ENCODE results near the gene CTNNA1. TPM values are rescaled to one million over a fixed set of nuclear protein-coding genes. Genes with fewer than 3 reads are reported as not detected.
A peak's percentile ranks its signal among the peaks of the same experiment; 100 is the strongest.

The CTNNA1 gene
- polyA plus RNA-seq, 1 donor (not counting 4 experiments of a cell fraction or from before 2014, with no cell fraction given): 119 TPM

GRCh38 chr5:138739938-138740337, 13.3 kb upstream of the CTNNA1 start:
- Histone ChIP-seq H3K27me3 (ENCODE audit: control insufficient read depth, extremely low read depth, insufficient read depth, low read length) (no peaks in the 10 kb centered on the region), H2AFZ (ENCODE audit: control insufficient read depth, low read length) (no peak overlapping the region), H3K27ac (ENCODE audit: control insufficient read depth, insufficient read depth, low read length) (no peak overlapping the region)

GRCh38 chr5:138743484-138743883, 9.7 kb upstream of the CTNNA1 start:
- TF ChIP-seq EZH2 (IDR thresholded peaks at IDR 0.05; ENCODE audit: low read length): no peak
- TF ChIP-seq CTCF (optimal IDR thresholded peaks at IDR 0.05 in 1 of 3, IDR thresholded peaks at IDR 0.05 in 1 of 3, conservative IDR thresholded peaks at IDR 0.05 in 1 of 3; ENCODE audit: extremely low read depth in 1 of 3, insufficient read depth in 2 of 3, low read length in 3 of 3): no peak
- FAIRE-seq: no peak
- dilution Hi-C loops (cut with MboI; ENCODE audit: extremely low pct_ligation_motif_present, low sequenced_read_pairs): no loop called here

More at GRCh38 chr5:138739938-138740337, 13.3 kb upstream of the CTNNA1 start:
- Histone ChIP-seq H4K20me1 (ENCODE audit: control insufficient read depth, extremely low read depth, insufficient read depth, low read length) (no peaks in the 10 kb centered on the region), H3K9me3 (ENCODE audit: control insufficient read depth, low read depth, low read length) (no peaks in the 10 kb centered on the region), H3K79me2 (ENCODE audit: control insufficient read depth, insufficient read depth, low read length) (no peaks in the 10 kb centered on the region), H3K9ac (ENCODE audit: control insufficient read depth, extremely low read depth, insufficient read depth, low read length) (no peak overlapping the region), H3K4me1 (ENCODE audit: control insufficient read depth, extremely low read depth, insufficient read depth, low read length) (peaks cover 14% of the 10 kb centered on the region), H3K4me3 (ENCODE audit: control insufficient read depth in 2 of 3, extremely low read depth in 1 of 3, insufficient read depth in 2 of 3, low read depth in 1 of 3, low read length in 3 of 3) (no peak overlapping the region), H3K4me2 (ENCODE audit: control insufficient read depth, extremely low read depth, insufficient read depth, low read depth, low read length) (no peak overlapping the region), H3K9me1 (ENCODE audit: control insufficient read depth, extremely low read depth, insufficient read depth, low read length) (no peaks in the 10 kb centered on the region), H3K36me3 (ENCODE audit: control insufficient read depth in 2 of 2, extremely low read depth in 1 of 2, insufficient read depth in 2 of 2, low read length in 2 of 2) (no peaks in the 10 kb centered on the region)
- dilution Hi-C loops (cut with MboI; ENCODE audit: extremely low pct_ligation_motif_present, low sequenced_read_pairs): no loop called here
- DNase-seq (ENCODE audit: low read depth, low spot score) (no peak), FAIRE-seq (no peak)
- no peak for TF ChIP-seq EZH2 (IDR thresholded peaks at IDR 0.05; ENCODE audit: low read length)

GRCh38 chr5:138745268-138745667, 8.0 kb upstream of the CTNNA1 start:
- FAIRE-seq: peak; percentile 23

More at GRCh38 chr5:138743484-138743883, 9.7 kb upstream of the CTNNA1 start:
- peaks cover 12% of the 10 kb centered on the region for H3K4me1 ChIP-seq (ENCODE audit: control insufficient read depth, extremely low read depth, insufficient read depth, low read length)
- H3K27me3 ChIP-seq (ENCODE audit: control insufficient read depth, extremely low read depth, insufficient read depth, low read length): no peaks in the 10 kb centered on the region
- no peaks in the 10 kb centered on the region for H4K20me1 ChIP-seq (ENCODE audit: control insufficient read depth, extremely low read depth, insufficient read depth, low read length)
- no peak overlapping the region for H3K9ac ChIP-seq (ENCODE audit: control insufficient read depth, extremely low read depth, insufficient read depth, low read length)
- H2AFZ ChIP-seq (ENCODE audit: control insufficient read depth, low read length): no peak overlapping the region
- no peaks in the 10 kb centered on the region for H3K36me3 ChIP-seq (ENCODE audit: control insufficient read depth in 2 of 2, extremely low read depth in 1 of 2, insufficient read depth in 2 of 2, low read length in 2 of 2)
- H3K4me3 ChIP-seq (ENCODE audit: control insufficient read depth in 2 of 3, extremely low read depth in 1 of 3, insufficient read depth in 2 of 3, low read depth in 1 of 3, low read length in 3 of 3): no peak overlapping the region
- H3K79me2 ChIP-seq (ENCODE audit: control insufficient read depth, insufficient read depth, low read length): no peaks in the 10 kb centered on the region
- no peaks in the 10 kb centered on the region for H3K9me1 ChIP-seq (ENCODE audit: control insufficient read depth, extremely low read depth, insufficient read depth, low read length)
- no peaks in the 10 kb centered on the region for H3K9me3 ChIP-seq (ENCODE audit: control insufficient read depth, low read depth, low read length)
- no peak for DNase-seq (ENCODE audit: low read depth, low spot score)
- H3K27ac ChIP-seq (ENCODE audit: control insufficient read depth, insufficient read depth, low read length): no peak overlapping the region
- H3K4me2 ChIP-seq (ENCODE audit: control insufficient read depth, extremely low read depth, insufficient read depth, low read depth, low read length): no peak overlapping the region

More at GRCh38 chr5:138745268-138745667, 8.0 kb upstream of the CTNNA1 start:
- no peak overlapping the region for H3K4me3 ChIP-seq (ENCODE audit: control insufficient read depth in 2 of 3, extremely low read depth in 1 of 3, insufficient read depth in 2 of 3, low read depth in 1 of 3, low read length in 3 of 3)
- H3K27me3 ChIP-seq (ENCODE audit: control insufficient read depth, extremely low read depth, insufficient read depth, low read length): no peaks in the 10 kb centered on the region
- no peak for TF ChIP-seq CTCF (optimal IDR thresholded peaks at IDR 0.05 in 1 of 3, IDR thresholded peaks at IDR 0.05 in 1 of 3, conservative IDR thresholded peaks at IDR 0.05 in 1 of 3; ENCODE audit: extremely low read depth in 1 of 3, insufficient read depth in 2 of 3, low read length in 3 of 3)
- no peak for TF ChIP-seq EZH2 (IDR thresholded peaks at IDR 0.05; ENCODE audit: low read length)
- H3K9me3 ChIP-seq (ENCODE audit: control insufficient read depth, low read depth, low read length): no peaks in the 10 kb centered on the region
- no peak overlapping the region for H3K9ac ChIP-seq (ENCODE audit: control insufficient read depth, extremely low read depth, insufficient read depth, low read length)
- H3K36me3 ChIP-seq (ENCODE audit: control insufficient read depth in 2 of 2, extremely low read depth in 1 of 2, insufficient read depth in 2 of 2, low read length in 2 of 2): no peaks in the 10 kb centered on the region
- H4K20me1 ChIP-seq (ENCODE audit: control insufficient read depth, extremely low read depth, insufficient read depth, low read length): no peaks in the 10 kb centered on the region
- no peaks in the 10 kb centered on the region for H3K79me2 ChIP-seq (ENCODE audit: control insufficient read depth, insufficient read depth, low read length)
- H2AFZ ChIP-seq (ENCODE audit: control insufficient read depth, low read length): no peak overlapping the region
- H3K4me2 ChIP-seq (ENCODE audit: control insufficient read depth, extremely low read depth, insufficient read depth, low read depth, low read length): no peak overlapping the region
- peaks cover 12% of the 10 kb centered on the region for H3K4me1 ChIP-seq (ENCODE audit: control insufficient read depth, extremely low read depth, insufficient read depth, low read length)
- no peak for DNase-seq (ENCODE audit: low read depth, low spot score)
- dilution Hi-C loops (cut with MboI; ENCODE audit: extremely low pct_ligation_motif_present, low sequenced_read_pairs): no loop called here
- no peak overlapping the region for H3K27ac ChIP-seq (ENCODE audit: control insufficient read depth, insufficient read depth, low read length)
- H3K9me1 ChIP-seq (ENCODE audit: control insufficient read depth, extremely low read depth, insufficient read depth, low read length): no peaks in the 10 kb centered on the region

Measured in keratinocyte (primary cell).